Activated T-cell treated with anti-CD3 and anti-CD28 coated beads, Interleukin-2, amount 50 U/mL, for 4 hours (primary cell): ENCODE data around the gene ATP2C1. TPM values are rescaled to one million over a fixed set of nuclear protein-coding genes. Genes with fewer than 3 reads are reported as not detected.

Experiments
- ATAC-seq, 2 donors: fragments of 200-7000 bp; cut with Tn5 transposase; one replicate each; pipeline ENCODE4 v1.10.0; 2021
- DNase-seq: peaks from one replicate; pipeline ENCODE4 v3.0.0-alpha.2; 2020
- H3K27me3 Mint-ChIP-seq: one replicate; pipeline ENCODE4 v1.8.0; 2021; ENCODE audit warnings: low read depth, mixed read lengths
- H3K36me3 Mint-ChIP-seq: one replicate; pipeline ENCODE4 v1.8.0; 2022; ENCODE audit warnings: mixed read lengths; ENCODE audit not compliant: insufficient read depth
- H3K4me1 Mint-ChIP-seq: one replicate; pipeline ENCODE4 v1.8.0; 2021; ENCODE audit warnings: low read depth, mixed read lengths
- H3K4me3 Mint-ChIP-seq: one replicate; pipeline ENCODE4 v1.8.0; 2021; ENCODE audit warnings: mild to moderate bottlenecking, moderate library complexity, mixed read lengths
- H3K9me3 Mint-ChIP-seq: one replicate; pipeline ENCODE4 v1.8.0; 2021; ENCODE audit warnings: mixed read lengths
- total RNA-seq, 3 donors: library from RNA; stranded (reverse); gene quantifications; one replicate each; pipeline ENCODE4 v1.2.1, GENCODE V29; 2021

Gene ATP2C1
- total RNA-seq, 3 donors from 2014 or later: 50.2 to 55.3 (median 51.9) TPM

- DNase-seq (no peak), ATAC-seq (no peak)
- Mint-ChIP-seq H3K27me3 (no peaks in the 10 kb centered on the region), H3K4me1 (no peaks in the 10 kb centered on the region), H3K9me3 (peaks cover 19% of the 10 kb centered on the region), H3K36me3 (peaks cover 2% of the 10 kb centered on the region), H3K4me3 (no peak overlapping the region)
These were observed 17.3 kb upstream of the ATP2C1 start for GRCh38 chr3:130876594-130876993.

GRCh38 chr3:130878464-130878863 lies 15.4 kb upstream of the ATP2C1 start:
- Mint-ChIP-seq H3K4me3 (no peak overlapping the region), H3K9me3 (peaks cover 24% of the 10 kb centered on the region), H3K36me3 (peaks cover 2% of the 10 kb centered on the region), H3K27me3 (no peaks in the 10 kb centered on the region), H3K4me1 (no peaks in the 10 kb centered on the region)
- no peak for DNase-seq
- no peak for ATAC-seq

GRCh38 chr3:130889416-130889946 lies 4.4 kb upstream of the ATP2C1 start:
- ATAC-seq (no peak), DNase-seq (no peak)
- peaks cover 8% of the 10 kb centered on the region for H3K9me3 Mint-ChIP-seq
- peaks cover 2% of the 10 kb centered on the region for H3K36me3 Mint-ChIP-seq
- peaks cover 6% of the 10 kb centered on the region for H3K4me1 Mint-ChIP-seq
- no peak overlapping the region for H3K4me3 Mint-ChIP-seq
- H3K27me3 Mint-ChIP-seq: peaks cover 20% of the 10 kb centered on the region

- peak overlapping the region; percentile 95 for H3K4me3 Mint-ChIP-seq
- H3K9me3 Mint-ChIP-seq: no peaks in the 10 kb centered on the region
- DNase-seq: peak; percentile 52
- H3K27me3 Mint-ChIP-seq: no peaks in the 10 kb centered on the region
- ATAC-seq: peak; percentile 46 to 49
- H3K4me1 Mint-ChIP-seq: peaks cover 35% of the 10 kb centered on the region
- no peaks in the 10 kb centered on the region for H3K36me3 Mint-ChIP-seq
These were observed 1.0 kb upstream of the ATP2C1 start for GRCh38 chr3:130892759-130893375.

GRCh38 chr3:130894130-130894985 lies 474 bp downstream of the ATP2C1 start:
- H3K4me3 Mint-ChIP-seq: peak overlapping the region; percentile 95
- H3K36me3 Mint-ChIP-seq: no peaks in the 10 kb centered on the region
- H3K9me3 Mint-ChIP-seq: no peaks in the 10 kb centered on the region
- ATAC-seq: peak; percentile 23 to 27
- H3K27me3 Mint-ChIP-seq: no peaks in the 10 kb centered on the region
- H3K4me1 Mint-ChIP-seq: peaks cover 44% of the 10 kb centered on the region
- DNase-seq: peak; percentile 18

- ATAC-seq (no peak), DNase-seq (no peak)
- H3K27me3 Mint-ChIP-seq: no peaks in the 10 kb centered on the region
- no peaks in the 10 kb centered on the region for H3K36me3 Mint-ChIP-seq
- no peaks in the 10 kb centered on the region for H3K9me3 Mint-ChIP-seq
- H3K4me1 Mint-ChIP-seq: peaks cover 47% of the 10 kb centered on the region
- peak overlapping the region; percentile 95 for H3K4me3 Mint-ChIP-seq
These were observed 1.0 kb downstream of the ATP2C1 start for GRCh38 chr3:130894986-130895280.

GRCh38 chr3:130895690-130896488 lies 2.0 kb downstream of the ATP2C1 start:
- ATAC-seq: peak; percentile 28 to 39
- DNase-seq: no peak

GRCh38 chr3:130897316-130897715 lies 3.4 kb downstream of the ATP2C1 start:
- ATAC-seq: no peak

More at GRCh38 chr3:130895690-130896488, 2.0 kb downstream of the ATP2C1 start:
- H3K4me3 Mint-ChIP-seq: peak overlapping the region; percentile 95
- H3K36me3 Mint-ChIP-seq: no peaks in the 10 kb centered on the region
- H3K9me3 Mint-ChIP-seq: no peaks in the 10 kb centered on the region
- peaks cover 49% of the 10 kb centered on the region for H3K4me1 Mint-ChIP-seq
- H3K27me3 Mint-ChIP-seq: no peaks in the 10 kb centered on the region

GRCh38 chr3:130900959-130901358 lies 7.1 kb downstream of the ATP2C1 start:
- Mint-ChIP-seq H3K9me3 (no peaks in the 10 kb centered on the region), H3K27me3 (no peaks in the 10 kb centered on the region), H3K4me3 (no peak overlapping the region), H3K4me1 (peaks cover 65% of the 10 kb centered on the region), H3K36me3 (no peaks in the 10 kb centered on the region)
- no peak for ATAC-seq
- DNase-seq: no peak

More at GRCh38 chr3:130897316-130897715, 3.4 kb downstream of the ATP2C1 start:
- no peaks in the 10 kb centered on the region for H3K36me3 Mint-ChIP-seq
- H3K4me3 Mint-ChIP-seq: no peak overlapping the region
- H3K27me3 Mint-ChIP-seq: no peaks in the 10 kb centered on the region
- peaks cover 63% of the 10 kb centered on the region for H3K4me1 Mint-ChIP-seq
- no peak for DNase-seq
- H3K9me3 Mint-ChIP-seq: no peaks in the 10 kb centered on the region

GRCh38 chr3:130901463-130902204 lies 7.8 kb downstream of the ATP2C1 start:
- Mint-ChIP-seq H3K9me3 (no peaks in the 10 kb centered on the region), H3K27me3 (no peaks in the 10 kb centered on the region), H3K4me1 (peaks cover 65% of the 10 kb centered on the region), H3K36me3 (peaks cover 2% of the 10 kb centered on the region), H3K4me3 (no peak overlapping the region)
- no peak for DNase-seq
- no peak for ATAC-seq

GRCh38 chr3:130903412-130903908 lies 9.6 kb downstream of the ATP2C1 start:
- no peak for ATAC-seq
- Mint-ChIP-seq H3K4me1 (peaks cover 70% of the 10 kb centered on the region), H3K4me3 (no peak overlapping the region), H3K36me3 (peaks cover 2% of the 10 kb centered on the region), H3K9me3 (no peaks in the 10 kb centered on the region), H3K27me3 (no peaks in the 10 kb centered on the region)
- no peak for DNase-seq

GRCh38 chr3:130904491-130904890 lies 10.6 kb downstream of the ATP2C1 start:
- Mint-ChIP-seq H3K4me3 (no peak overlapping the region), H3K36me3 (peaks cover 2% of the 10 kb centered on the region), H3K4me1 (peaks cover 69% of the 10 kb centered on the region), H3K9me3 (no peaks in the 10 kb centered on the region), H3K27me3 (no peaks in the 10 kb centered on the region)
- ATAC-seq (no peak), DNase-seq (no peak)

GRCh38 chr3:130905551-130905950 lies 11.7 kb downstream of the ATP2C1 start:
- no peak for DNase-seq
- no peaks in the 10 kb centered on the region for H3K27me3 Mint-ChIP-seq
- H3K9me3 Mint-ChIP-seq: no peaks in the 10 kb centered on the region
- H3K4me3 Mint-ChIP-seq: no peak overlapping the region
- H3K36me3 Mint-ChIP-seq: peaks cover 2% of the 10 kb centered on the region
- peaks cover 68% of the 10 kb centered on the region for H3K4me1 Mint-ChIP-seq
- ATAC-seq: no peak
